HepG2 (cell line): ENCODE data around the gene NDUFA5. TPM values are rescaled to one million over a fixed set of nuclear protein-coding genes. Genes with fewer than 3 reads are reported as not detected.

Source experiments
- FOXK2 ChIP-seq: fragments of 450-650 bp; IDR thresholded peaks from 2 replicates; pipeline ENCODE4 v1.6.1; 2016
- FUBP1 ChIP-seq: sonication (generic); formaldehyde crosslinking; IDR thresholded peaks from 2 replicates; pipeline ENCODE4 v1.5.1; 2020; ENCODE audit warnings: missing genetic modification reagents, mild to moderate bottlenecking, borderline replicate concordance
- GTF3A ChIP-seq: sonication (generic); formaldehyde crosslinking; conservative IDR thresholded peaks from 2 replicates; pipeline ENCODE4 v1.4.0; 2020; ENCODE audit warnings: mild to moderate bottlenecking, missing genetic modification reagents
- MEIS2 ChIP-seq: sonication (generic); formaldehyde crosslinking; IDR thresholded peaks from 2 replicates; pipeline ENCODE4 v1.9.0; 2021; ENCODE audit warnings: mild to moderate bottlenecking, missing genetic modification reagents
- RXRB ChIP-seq: IDR thresholded peaks from 2 replicates; pipeline ENCODE4 v1.6.1; 2016; ENCODE audit warnings: borderline replicate concordance, missing genetic modification reagents, missing compliant biosample characterization
- ZBTB1 ChIP-seq: sonication (generic); formaldehyde crosslinking; IDR thresholded peaks from 2 replicates; pipeline ENCODE4 v1.4.0; 2020; ENCODE audit warnings: missing genetic modification reagents, borderline replicate concordance
- ZFYVE20 ChIP-seq: sonication (generic); formaldehyde crosslinking; IDR thresholded peaks from 2 replicates; pipeline ENCODE4 v1.8.0; 2023; ENCODE audit warnings: low read depth, mild to moderate bottlenecking, moderate library complexity, missing genetic modification reagents, borderline replicate concordance
- ZNF276 ChIP-seq: sonication (generic); formaldehyde crosslinking; IDR thresholded peaks from 2 replicates; pipeline ENCODE4 v1.4.0; 2020; ENCODE audit warnings: mild to moderate bottlenecking, low read depth, missing genetic modification reagents
- ZNF510 ChIP-seq: sonication (generic); formaldehyde crosslinking; IDR thresholded peaks from 2 replicates; pipeline ENCODE4 v1.4.0; 2020; ENCODE audit warnings: low read depth, mild to moderate bottlenecking, missing genetic modification reagents
- ZNF607 ChIP-seq: sonication (generic); formaldehyde crosslinking; IDR thresholded peaks from 2 replicates; pipeline ENCODE4 v1.5.1; 2020; ENCODE audit warnings: missing genetic modification reagents, mild to moderate bottlenecking, borderline replicate concordance
- ZNF691 ChIP-seq: sonication (generic); formaldehyde crosslinking; IDR thresholded peaks from 2 replicates; pipeline ENCODE4 v1.4.0; 2020; ENCODE audit warnings: missing genetic modification reagents, low read depth, mild to moderate bottlenecking, borderline replicate concordance
- polyA plus RNA-seq, 8 experiments: library from polyadenylated mRNA; depleted of rRNA in 3 of 8; stranded (reverse) in 7 of 8; unstranded in 1 of 8; fragments of >200 nt; fragmentation: Illumina TruSeq in 4 of 8; extraction: Trizol in 4 of 8; gene quantifications; 2 replicates each; pipeline versions ENCODE4 v1.2.1 to v1.2.3, GENCODE V29; 2011 to 2016; ENCODE audit warnings: low read depth in 4 of 8, missing spikeins in 1 of 8, mixed read lengths in 1 of 8; ENCODE audit not compliant: insufficient read depth in 1 of 8
- total RNA-seq, 5 experiments: library from RNA; depleted of rRNA; stranded (reverse); fragments of >200 nt; fragmentation: Illumina TruSeq; extraction: Trizol; gene quantifications; 2 replicates each; pipeline ENCODE4 v1.2.3, GENCODE V29; 2016; ENCODE audit warnings: low read depth in 1 of 5
- TF ChIP-seq, protein P1 (sequence below): sonication (generic); formaldehyde crosslinking; IDR thresholded peaks from 2 replicates; pipeline ENCODE4 v1.5.1; 2020; ENCODE audit warnings: missing genetic modification reagents, mild to moderate bottlenecking, borderline replicate concordance
- TF ChIP-seq, protein P2 (sequence below): sonication (generic); formaldehyde crosslinking; IDR thresholded peaks from 2 replicates; pipeline ENCODE4 v1.4.0; 2020; ENCODE audit warnings: missing genetic modification reagents, borderline replicate concordance

The NDUFA5 gene
- total and polyA plus RNA-seq, 2 of the 13 experiments (the other 11 are each of a cell fraction or from before 2014, with no cell fraction given): 16.9 to 55.9 TPM

- no peak for TF ChIP-seq GTF3A (CRISPR knock-in tag)
- TF ChIP-seq, protein P1, sequence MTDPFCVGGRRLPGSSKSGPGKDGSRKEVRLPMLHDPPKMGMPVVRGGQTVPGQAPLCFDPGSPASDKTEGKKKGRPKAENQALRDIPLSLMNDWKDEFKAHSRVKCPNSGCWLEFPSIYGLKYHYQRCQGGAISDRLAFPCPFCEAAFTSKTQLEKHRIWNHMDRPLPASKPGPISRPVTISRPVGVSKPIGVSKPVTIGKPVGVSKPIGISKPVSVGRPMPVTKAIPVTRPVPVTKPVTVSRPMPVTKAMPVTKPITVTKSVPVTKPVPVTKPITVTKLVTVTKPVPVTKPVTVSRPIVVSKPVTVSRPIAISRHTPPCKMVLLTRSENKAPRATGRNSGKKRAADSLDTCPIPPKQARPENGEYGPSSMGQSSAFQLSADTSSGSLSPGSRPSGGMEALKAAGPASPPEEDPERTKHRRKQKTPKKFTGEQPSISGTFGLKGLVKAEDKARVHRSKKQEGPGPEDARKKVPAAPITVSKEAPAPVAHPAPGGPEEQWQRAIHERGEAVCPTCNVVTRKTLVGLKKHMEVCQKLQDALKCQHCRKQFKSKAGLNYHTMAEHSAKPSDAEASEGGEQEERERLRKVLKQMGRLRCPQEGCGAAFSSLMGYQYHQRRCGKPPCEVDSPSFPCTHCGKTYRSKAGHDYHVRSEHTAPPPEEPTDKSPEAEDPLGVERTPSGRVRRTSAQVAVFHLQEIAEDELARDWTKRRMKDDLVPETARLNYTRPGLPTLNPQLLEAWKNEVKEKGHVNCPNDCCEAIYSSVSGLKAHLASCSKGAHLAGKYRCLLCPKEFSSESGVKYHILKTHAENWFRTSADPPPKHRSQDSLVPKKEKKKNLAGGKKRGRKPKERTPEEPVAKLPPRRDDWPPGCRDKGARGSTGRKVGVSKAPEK (CRISPR knock-in tag): no peak
- TF ChIP-seq ZNF691 (CRISPR knock-in tag): no peak
- TF ChIP-seq MEIS2 (CRISPR knock-in tag): 0 out of 2 replicates have a peak, but pooled peaks have one; percentile 24
- TF ChIP-seq ZNF607 (CRISPR knock-in tag): no peak; the same call in 1 of the 2 replicates
- no peak for TF ChIP-seq ZBTB1 (CRISPR knock-in tag)
- no peak for TF ChIP-seq ZFYVE20 (CRISPR knock-in tag)
- no peak for TF ChIP-seq FUBP1
- TF ChIP-seq ZNF510 (CRISPR knock-in tag): no peak
- TF ChIP-seq, protein P2, sequence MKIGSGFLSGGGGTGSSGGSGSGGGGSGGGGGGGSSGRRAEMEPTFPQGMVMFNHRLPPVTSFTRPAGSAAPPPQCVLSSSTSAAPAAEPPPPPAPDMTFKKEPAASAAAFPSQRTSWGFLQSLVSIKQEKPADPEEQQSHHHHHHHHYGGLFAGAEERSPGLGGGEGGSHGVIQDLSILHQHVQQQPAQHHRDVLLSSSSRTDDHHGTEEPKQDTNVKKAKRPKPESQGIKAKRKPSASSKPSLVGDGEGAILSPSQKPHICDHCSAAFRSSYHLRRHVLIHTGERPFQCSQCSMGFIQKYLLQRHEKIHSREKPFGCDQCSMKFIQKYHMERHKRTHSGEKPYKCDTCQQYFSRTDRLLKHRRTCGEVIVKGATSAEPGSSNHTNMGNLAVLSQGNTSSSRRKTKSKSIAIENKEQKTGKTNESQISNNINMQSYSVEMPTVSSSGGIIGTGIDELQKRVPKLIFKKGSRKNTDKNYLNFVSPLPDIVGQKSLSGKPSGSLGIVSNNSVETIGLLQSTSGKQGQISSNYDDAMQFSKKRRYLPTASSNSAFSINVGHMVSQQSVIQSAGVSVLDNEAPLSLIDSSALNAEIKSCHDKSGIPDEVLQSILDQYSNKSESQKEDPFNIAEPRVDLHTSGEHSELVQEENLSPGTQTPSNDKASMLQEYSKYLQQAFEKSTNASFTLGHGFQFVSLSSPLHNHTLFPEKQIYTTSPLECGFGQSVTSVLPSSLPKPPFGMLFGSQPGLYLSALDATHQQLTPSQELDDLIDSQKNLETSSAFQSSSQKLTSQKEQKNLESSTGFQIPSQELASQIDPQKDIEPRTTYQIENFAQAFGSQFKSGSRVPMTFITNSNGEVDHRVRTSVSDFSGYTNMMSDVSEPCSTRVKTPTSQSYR: 0 out of 2 replicates have a peak, but pooled peaks have one; percentile 14
- peak; percentile 55; the same call in 1 of the 2 replicates for TF ChIP-seq RXRB (CRISPR knock-in tag)
- no peak for TF ChIP-seq FOXK2
- no peak for TF ChIP-seq ZNF276 (CRISPR knock-in tag)
Observed at GRCh38 chr7:123557398-123558288, at the start of gene NDUFA5 (continued).
